Measurements from ENCODE around the gene SLC16A3.
"Not testable (repeated sequence)": the region's sequence is repeated elsewhere in the genome, so short reads cannot be mapped to it uniquely, and the experiment has no call there.

Gene SLC16A3

DNA sequence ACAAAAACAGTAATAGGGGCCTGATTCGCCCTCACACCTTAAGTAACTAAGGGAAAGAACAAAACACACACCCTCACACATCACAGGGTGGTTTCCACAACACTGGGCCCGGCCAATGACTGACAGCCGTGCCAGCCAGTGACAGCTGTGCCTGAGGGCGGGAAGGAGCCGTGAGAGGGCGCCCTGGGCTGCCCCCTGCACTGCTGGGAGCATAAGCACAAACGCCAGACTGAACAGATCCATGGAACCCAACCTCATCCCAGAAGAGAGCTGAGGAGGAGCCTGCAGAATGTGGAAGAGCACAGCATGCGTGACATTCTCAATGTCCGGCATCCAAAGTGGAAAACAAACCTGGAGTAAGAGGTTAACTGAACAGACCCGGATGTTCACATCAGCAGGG, 28.6 kb downstream of the SLC16A3 start:
- no peak overlapping the region for H3K4me3 ChIP-seq (ENCODE audit: low read depth, low read length)
- DNase-seq (ENCODE audit: low read depth), result no peak
- TF ChIP-seq, protein P1, sequence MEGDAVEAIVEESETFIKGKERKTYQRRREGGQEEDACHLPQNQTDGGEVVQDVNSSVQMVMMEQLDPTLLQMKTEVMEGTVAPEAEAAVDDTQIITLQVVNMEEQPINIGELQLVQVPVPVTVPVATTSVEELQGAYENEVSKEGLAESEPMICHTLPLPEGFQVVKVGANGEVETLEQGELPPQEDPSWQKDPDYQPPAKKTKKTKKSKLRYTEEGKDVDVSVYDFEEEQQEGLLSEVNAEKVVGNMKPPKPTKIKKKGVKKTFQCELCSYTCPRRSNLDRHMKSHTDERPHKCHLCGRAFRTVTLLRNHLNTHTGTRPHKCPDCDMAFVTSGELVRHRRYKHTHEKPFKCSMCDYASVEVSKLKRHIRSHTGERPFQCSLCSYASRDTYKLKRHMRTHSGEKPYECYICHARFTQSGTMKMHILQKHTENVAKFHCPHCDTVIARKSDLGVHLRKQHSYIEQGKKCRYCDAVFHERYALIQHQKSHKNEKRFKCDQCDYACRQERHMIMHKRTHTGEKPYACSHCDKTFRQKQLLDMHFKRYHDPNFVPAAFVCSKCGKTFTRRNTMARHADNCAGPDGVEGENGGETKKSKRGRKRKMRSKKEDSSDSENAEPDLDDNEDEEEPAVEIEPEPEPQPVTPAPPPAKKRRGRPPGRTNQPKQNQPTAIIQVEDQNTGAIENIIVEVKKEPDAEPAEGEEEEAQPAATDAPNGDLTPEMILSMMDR (IDR thresholded peaks at IDR 0.05; ENCODE audit: insufficient read depth, low read depth, low read length, missing control alignments), result no peak

GRCh38 chr17:82258555-82258954, 29.7 kb downstream of the SLC16A3 start:
- TF ChIP-seq, protein P1 (IDR thresholded peaks at IDR 0.05; ENCODE audit: insufficient read depth, low read depth, low read length, missing control alignments), result no peak
- no peak for DNase-seq (ENCODE audit: low read depth)
- H3K4me3 ChIP-seq (ENCODE audit: low read depth, low read length), result no peak overlapping the region

DNA sequence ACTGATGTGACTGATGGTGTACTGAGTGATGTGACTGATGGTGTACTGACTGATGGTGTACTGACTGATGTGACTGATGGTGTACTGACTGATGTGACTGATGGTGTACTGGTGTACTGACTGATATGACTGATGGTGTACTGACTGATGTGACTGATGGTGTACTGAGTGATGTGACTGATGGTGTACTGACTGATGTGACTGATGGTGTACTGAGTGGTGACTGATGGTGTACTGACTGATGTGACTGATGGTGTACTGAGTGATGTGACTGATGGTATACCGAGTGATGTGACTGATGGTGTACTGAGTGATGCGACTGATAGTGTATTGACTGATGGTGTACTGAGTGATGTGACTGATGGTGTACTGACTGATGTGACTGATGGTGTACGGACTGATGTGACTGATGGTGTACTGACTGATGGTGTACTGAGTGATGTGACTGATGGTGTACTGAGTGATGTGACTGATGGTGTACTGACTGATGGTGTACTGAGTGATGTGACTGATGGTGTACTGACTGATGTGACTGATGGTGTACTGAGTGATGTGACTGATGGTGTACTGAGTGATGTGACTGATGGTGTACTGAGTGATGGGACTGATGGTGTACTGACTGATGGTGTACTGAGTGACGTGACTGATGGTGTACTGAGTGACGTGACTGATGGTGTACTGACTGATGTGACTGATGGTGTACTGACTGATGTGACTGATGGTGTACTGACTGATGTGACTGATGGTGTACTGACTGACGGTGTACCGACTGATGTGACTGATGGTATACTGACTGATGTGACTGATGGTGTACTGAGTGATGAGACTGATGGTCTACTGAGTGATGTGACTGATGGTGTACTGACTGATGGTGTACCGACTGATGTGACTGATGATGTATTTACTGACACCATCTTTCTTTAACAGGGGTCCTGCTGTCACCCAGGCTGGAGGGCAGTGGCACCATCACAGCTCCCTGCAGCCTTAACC, 31.4 kb downstream of the SLC16A3 start:
- H3K4me3 ChIP-seq (ENCODE audit: low read depth, low read length); DNase-seq (ENCODE audit: low read depth): not testable (repeated sequence)

DNA sequence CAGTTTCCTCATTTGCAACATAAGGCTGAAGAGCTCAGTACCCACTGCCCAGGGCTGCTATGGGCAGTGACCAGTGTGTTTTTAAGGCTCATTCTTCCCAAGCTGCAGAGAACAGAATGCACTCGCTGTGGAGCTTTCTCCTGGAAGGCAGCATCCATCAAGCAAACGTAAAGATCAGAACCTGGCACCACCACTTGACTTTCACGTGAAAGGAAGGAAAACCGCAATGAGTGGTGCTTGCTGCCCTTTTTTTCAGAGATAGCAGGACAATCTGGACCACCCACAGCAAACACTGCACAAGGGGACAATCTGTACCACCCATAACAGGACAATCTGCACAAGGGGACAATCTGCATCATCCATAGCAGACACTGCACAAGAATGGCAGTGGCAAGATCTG, 33.5 kb downstream of the SLC16A3 start:
- TF ChIP-seq, protein P1 (IDR thresholded peaks at IDR 0.05; ENCODE audit: insufficient read depth, low read depth, low read length, missing control alignments), result no peak
- DNase-seq (ENCODE audit: low read depth), result no peak
- H3K4me3 ChIP-seq (ENCODE audit: low read depth, low read length), result no peak overlapping the region

DNA sequence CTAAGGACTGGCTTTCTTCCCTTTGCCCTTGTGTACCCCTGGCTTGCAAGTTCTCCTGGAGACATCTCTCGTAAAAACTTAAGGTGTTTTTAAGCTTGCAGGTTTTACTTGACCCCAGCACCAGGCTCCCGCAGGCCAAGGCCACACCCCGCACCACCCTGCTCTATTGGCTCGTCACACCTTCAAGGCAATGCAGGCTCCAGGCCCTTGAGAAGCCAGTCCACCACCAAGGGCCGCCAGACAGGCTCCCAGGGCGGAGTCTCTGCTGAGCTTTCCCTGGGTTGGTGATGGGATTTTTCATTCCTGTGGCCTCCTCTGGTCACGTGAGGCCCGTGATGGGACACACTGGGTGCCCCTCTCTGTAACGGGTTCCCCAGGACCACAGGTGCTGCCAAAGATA, 34.8 kb downstream of the SLC16A3 start:
- TF ChIP-seq, protein P1 (IDR thresholded peaks at IDR 0.05; ENCODE audit: insufficient read depth, low read depth, low read length, missing control alignments), result no peak
- DNase-seq (ENCODE audit: low read depth), result no peak
- no peak overlapping the region for H3K4me3 ChIP-seq (ENCODE audit: low read depth, low read length)

DNA sequence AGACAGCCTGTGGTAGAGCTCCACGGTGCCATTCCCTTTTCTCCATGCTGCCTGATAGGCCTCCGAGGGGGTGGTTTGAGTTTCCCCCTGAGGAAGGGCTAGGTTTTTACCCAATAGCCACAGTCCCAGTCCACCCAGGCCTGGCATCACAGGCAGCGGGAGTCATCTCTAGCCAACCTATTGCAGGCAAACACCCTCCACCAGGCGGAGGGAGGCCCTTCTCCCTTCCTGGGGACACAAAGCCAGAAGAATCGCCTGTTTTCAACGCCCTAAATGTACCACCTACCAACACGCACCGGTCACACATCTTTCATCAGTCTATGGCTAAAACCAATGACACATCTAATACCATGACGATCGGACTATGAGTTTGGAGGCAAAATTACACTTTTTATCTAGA, 37.3 kb downstream of the SLC16A3 start:
- H3K4me3 ChIP-seq (ENCODE audit: low read depth, low read length), result no peak overlapping the region
- TF ChIP-seq, protein P1 (IDR thresholded peaks at IDR 0.05; ENCODE audit: insufficient read depth, low read depth, low read length, missing control alignments), result no peak
- no peak for DNase-seq (ENCODE audit: low read depth)

GRCh38 chr17:82267575-82268379, 38.9 kb downstream of the SLC16A3 start:
- no peak overlapping the region for H3K4me3 ChIP-seq (ENCODE audit: low read depth, low read length)
- DNase-seq (ENCODE audit: low read depth), result no peak

More at GRCh38 chr17:82267575-82268379, 38.9 kb downstream of the SLC16A3 start:
- TF ChIP-seq, protein P1 (IDR thresholded peaks at IDR 0.05; ENCODE audit: insufficient read depth, low read depth, low read length, missing control alignments), result no peak
